Vagina (tissue), 2 donors: ENCODE measurements around the gene TASP1. TPM values are rescaled to one million over a fixed set of nuclear protein-coding genes. Genes with fewer than 3 reads are reported as not detected.
"Not testable (repeated sequence)": the region's sequence is repeated elsewhere in the genome, so short reads cannot be mapped to it uniquely, and the experiment has no call there.

Source experiments
- DNase-seq, 2 donors: peaks; one replicate each; pipeline ENCODE4 v3.0.0-alpha.2; 2017; ENCODE audit errors: extremely low spot score in 2 of 2
- H3K27ac ChIP-seq: fragments of 200-600 bp; sonication (generic); one replicate; pipeline ENCODE4 v1.5.1; 2019
- H3K27me3 ChIP-seq: fragments of 200-600 bp; sonication (generic); one replicate; pipeline ENCODE4 v1.5.1; 2019
- H3K36me3 ChIP-seq, 2 donors: fragments of 200-600 bp; sonication (generic); one replicate each; pipeline ENCODE4 v1.5.1; 2017 to 2019
- H3K4me1 ChIP-seq: fragments of 200-600 bp; sonication (generic); one replicate; pipeline ENCODE4 v1.5.1; 2019
- H3K4me3 ChIP-seq, 2 donors: fragments of 200-600 bp; sonication (generic); 1 replicate in 1 of 2; 2 replicates in 1 of 2; pipeline ENCODE4 v1.5.1; 2016 to 2019
- H3K9me3 ChIP-seq: fragments of 200-600 bp; sonication (generic); one replicate; pipeline ENCODE4 v1.5.1; 2019
- POLR2A ChIP-seq, 2 donors: fragments of 450-650 bp; IDR thresholded peaks; one replicate each; pipeline ENCODE4 v1.6.1; 2017; ENCODE audit warnings: antibody characterized with exemption in 2 of 2, mild to moderate bottlenecking in 2 of 2, moderate library complexity in 2 of 2
- POLR2AphosphoS5 ChIP-seq, 2 donors: sonication (generic); formaldehyde crosslinking; IDR thresholded peaks; one replicate each; pipeline ENCODE4 v1.9.0; 2017; ENCODE audit warnings: antibody characterized with exemption in 2 of 2, mild to moderate bottlenecking in 2 of 2, low read depth in 1 of 2; ENCODE audit not compliant: insufficient read depth in 1 of 2
- intact Hi-C: fragments of 100-400 bp; cut with DNase I; formaldehyde crosslinking; loops from one replicate; pipeline ENCODE4 v1.15.1; 2023
- total RNA-seq: library from RNA; depleted of rRNA; stranded (reverse); fragments of >200 nt; gene quantifications from one replicate; pipeline ENCODE4 v1.2.3, GENCODE V29; 2016
- TF ChIP-seq, protein P1 (sequence below), 3 experiments: fragments of 450-650 bp in 2 of 3; fragments of 200-600 bp in 1 of 3; sonication (generic) in 1 of 3; IDR thresholded peaks; one replicate each; pipeline ENCODE4 v1.5.1; 2017 to 2019; ENCODE audit warnings: antibody characterized with exemption in 3 of 3, mild to moderate bottlenecking in 2 of 3, moderate library complexity in 2 of 3

Gene TASP1
- total RNA-seq, 1 donor from 2014 or later = 12.5 TPM

DNA sequence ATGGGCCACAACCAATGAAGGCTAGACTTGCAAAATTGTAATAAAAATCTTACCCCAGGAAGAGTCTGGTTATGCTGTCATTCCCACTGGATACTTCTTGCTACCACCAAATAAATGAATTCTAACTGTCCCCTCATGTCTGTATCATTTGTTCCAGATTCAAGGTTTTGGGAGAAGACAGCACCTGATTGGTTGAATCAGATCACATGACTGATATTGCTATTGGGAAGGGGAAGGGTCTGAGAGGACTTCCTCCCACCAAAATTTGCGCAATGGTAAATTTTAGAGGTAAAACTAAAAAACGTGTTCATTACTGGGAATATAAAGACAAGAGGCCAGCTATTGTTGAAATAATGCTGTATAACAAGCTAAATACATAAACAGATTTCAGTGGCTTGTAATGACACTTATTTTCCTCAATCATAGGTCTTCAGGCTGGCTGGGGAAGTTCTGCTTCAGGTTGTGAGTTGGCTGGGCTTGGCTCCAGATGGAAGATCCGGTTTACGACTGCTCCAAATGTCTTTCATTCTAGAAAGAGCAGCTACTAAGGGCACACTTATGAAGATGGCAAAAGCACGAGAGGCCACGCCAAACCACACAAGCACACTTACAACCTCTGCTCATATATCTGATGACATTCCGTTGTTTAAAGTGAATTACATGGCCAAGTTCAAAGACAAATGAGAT, 27.1 kb upstream of the TASP1 start:
- H3K27ac ChIP-seq = no peak overlapping the region
- no peak for DNase-seq
- no peaks in the 10 kb centered on the region for H3K36me3 ChIP-seq
- peaks cover 1% of the 10 kb centered on the region for H3K4me1 ChIP-seq
- H3K9me3 ChIP-seq = no peaks in the 10 kb centered on the region
- H3K27me3 ChIP-seq = no peaks in the 10 kb centered on the region
- no peak overlapping the region for H3K4me3 ChIP-seq
- TF ChIP-seq POLR2A (IDR thresholded peaks at IDR 0.05) = no peak
- TF ChIP-seq, protein P1, sequence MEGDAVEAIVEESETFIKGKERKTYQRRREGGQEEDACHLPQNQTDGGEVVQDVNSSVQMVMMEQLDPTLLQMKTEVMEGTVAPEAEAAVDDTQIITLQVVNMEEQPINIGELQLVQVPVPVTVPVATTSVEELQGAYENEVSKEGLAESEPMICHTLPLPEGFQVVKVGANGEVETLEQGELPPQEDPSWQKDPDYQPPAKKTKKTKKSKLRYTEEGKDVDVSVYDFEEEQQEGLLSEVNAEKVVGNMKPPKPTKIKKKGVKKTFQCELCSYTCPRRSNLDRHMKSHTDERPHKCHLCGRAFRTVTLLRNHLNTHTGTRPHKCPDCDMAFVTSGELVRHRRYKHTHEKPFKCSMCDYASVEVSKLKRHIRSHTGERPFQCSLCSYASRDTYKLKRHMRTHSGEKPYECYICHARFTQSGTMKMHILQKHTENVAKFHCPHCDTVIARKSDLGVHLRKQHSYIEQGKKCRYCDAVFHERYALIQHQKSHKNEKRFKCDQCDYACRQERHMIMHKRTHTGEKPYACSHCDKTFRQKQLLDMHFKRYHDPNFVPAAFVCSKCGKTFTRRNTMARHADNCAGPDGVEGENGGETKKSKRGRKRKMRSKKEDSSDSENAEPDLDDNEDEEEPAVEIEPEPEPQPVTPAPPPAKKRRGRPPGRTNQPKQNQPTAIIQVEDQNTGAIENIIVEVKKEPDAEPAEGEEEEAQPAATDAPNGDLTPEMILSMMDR (IDR thresholded peaks at IDR 0.05) = no peak
- TF ChIP-seq POLR2AphosphoS5 (IDR thresholded peaks at IDR 0.05; ENCODE audit: insufficient read depth in 1 of 2, low read depth in 1 of 2) = no peak
- intact Hi-C loops = no loop called here

DNA sequence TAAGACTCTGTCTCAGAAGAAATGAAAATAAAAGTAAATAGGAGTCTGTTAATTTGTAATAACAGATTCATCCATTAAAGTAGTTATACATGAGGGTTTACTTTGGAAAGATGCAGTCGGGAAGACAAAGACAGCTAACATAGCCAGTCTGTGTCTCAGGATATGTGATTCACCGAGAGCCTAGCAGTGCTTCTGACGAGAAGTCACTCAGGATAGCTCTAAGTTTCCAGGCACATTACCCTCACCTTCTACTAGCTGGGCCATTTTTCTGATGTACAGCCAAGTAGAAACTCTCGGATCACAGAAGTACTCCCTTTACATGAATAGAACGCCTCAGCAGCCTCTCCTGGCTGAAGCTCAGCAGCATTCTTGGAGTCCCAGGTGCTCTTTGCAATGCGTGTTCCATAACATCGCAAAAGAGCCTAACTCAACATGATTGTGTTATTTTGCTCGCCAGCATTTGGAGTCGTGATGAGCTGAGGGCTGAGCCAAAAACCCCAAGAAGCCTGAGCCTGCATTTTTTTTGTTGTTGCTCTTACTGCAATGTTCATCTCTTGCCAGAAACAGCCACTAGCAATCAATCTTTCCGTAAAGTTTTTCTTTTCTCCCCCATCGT, 22.4 kb upstream of the TASP1 start:
- Histone ChIP-seq H3K27me3 (no peaks in the 10 kb centered on the region), H3K36me3 (no peaks in the 10 kb centered on the region), H3K27ac (no peak overlapping the region), H3K4me3 (peak overlapping the region in 1 of 2 donors; percentile 13), H3K4me1 (no peaks in the 10 kb centered on the region), H3K9me3 (no peaks in the 10 kb centered on the region)
- no peak for DNase-seq
- intact Hi-C loops = no loop called here
- no peak for TF ChIP-seq POLR2AphosphoS5 (IDR thresholded peaks at IDR 0.05; ENCODE audit: insufficient read depth in 1 of 2, low read depth in 1 of 2)

DNA sequence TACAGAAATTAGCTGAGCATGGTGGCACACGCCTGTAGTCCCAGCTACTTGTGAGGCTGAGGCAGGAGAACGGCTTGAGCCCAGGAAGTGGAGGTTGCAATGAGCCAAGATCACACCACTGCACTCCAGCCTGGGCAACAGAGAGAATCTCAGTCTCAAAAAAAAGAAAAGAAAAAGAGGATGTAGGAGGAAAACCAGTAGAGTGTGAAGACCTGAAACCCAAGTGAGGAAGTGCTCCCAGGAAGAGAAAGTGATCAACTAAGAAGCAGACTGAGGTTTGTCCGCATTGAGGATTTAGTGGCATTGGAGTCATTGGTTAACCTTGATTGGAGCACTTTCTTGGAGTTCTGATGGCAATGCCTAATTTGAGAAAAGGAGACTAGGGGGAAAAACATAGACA, 20.6 kb upstream of the TASP1 start:
- H3K9me3 ChIP-seq = no peaks in the 10 kb centered on the region
- no peak for DNase-seq
- H3K27ac ChIP-seq = no peak overlapping the region
- no peak for TF ChIP-seq POLR2A (IDR thresholded peaks at IDR 0.05)
- no peaks in the 10 kb centered on the region for H3K36me3 ChIP-seq
- intact Hi-C loops = no loop called here
- H3K27me3 ChIP-seq = no peaks in the 10 kb centered on the region
- H3K4me1 ChIP-seq = no peaks in the 10 kb centered on the region
- no peak overlapping the region for H3K4me3 ChIP-seq

DNA sequence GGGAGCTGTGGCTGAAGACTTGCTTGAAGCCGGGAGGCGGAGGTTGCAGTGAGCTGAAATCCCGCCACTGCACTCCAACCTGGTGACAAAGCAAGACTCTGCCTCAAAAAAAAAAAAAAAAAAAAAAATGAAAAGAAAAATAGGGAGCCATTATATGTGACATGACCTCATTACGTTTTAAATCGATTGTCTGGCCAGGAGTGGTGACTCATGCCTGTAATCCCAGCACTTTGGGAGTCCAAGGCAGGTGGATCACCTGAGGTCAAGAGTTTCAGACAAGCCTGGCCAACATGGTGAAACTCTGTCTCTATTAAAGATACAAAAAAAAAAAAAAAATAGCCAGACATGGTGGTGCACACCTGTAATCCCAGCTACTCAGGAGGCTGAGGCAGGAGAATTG, 19.3 kb upstream of the TASP1 start:
- H3K4me1 ChIP-seq, intact Hi-C loops, H3K27me3 ChIP-seq, H3K4me3 ChIP-seq, H3K36me3 ChIP-seq, H3K27ac ChIP-seq, H3K9me3 ChIP-seq, DNase-seq: not testable (repeated sequence)

DNA sequence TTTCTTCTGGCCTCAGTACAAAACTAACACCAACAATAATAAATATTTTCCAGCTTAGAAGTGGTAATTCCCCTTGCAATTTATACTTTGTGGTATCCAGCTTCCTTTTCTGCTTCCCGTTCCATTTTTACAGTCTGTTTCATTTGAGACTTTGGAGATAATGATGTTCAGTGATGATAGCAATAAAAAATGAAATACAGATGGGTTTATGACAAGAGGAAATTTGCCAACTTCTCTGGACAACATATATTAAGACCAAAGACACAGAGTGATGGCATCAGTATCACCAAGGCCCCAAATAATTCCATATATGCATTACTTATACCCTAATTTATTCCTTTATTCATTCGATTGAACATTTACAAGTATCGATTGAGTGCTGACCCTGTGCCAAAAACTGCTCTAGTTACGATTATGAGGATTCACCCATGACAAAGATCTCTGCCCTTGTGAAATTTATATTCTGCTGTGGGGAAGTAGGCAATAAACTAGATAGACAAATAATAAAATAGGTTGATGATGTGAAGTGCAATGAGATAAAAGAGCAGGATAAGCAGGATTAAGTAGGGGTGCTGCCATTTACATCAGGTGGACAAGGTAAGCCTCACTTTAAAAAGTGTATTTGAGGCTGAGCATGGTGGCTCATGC, 18.1 kb upstream of the TASP1 start:
- Histone ChIP-seq H3K4me3 (no peak overlapping the region), H3K36me3 (no peaks in the 10 kb centered on the region), H3K9me3 (no peaks in the 10 kb centered on the region), H3K27ac (no peak overlapping the region), H3K4me1 (peaks cover 7% of the 10 kb centered on the region), H3K27me3 (no peaks in the 10 kb centered on the region)
- no peak for DNase-seq
- TF ChIP-seq POLR2AphosphoS5 (IDR thresholded peaks at IDR 0.05; ENCODE audit: insufficient read depth in 1 of 2, low read depth in 1 of 2) (no peak), POLR2A (IDR thresholded peaks at IDR 0.05) (no peak)
- TF ChIP-seq, protein P1 (IDR thresholded peaks at IDR 0.05) = no peak
- intact Hi-C loops = no loop called here

DNA sequence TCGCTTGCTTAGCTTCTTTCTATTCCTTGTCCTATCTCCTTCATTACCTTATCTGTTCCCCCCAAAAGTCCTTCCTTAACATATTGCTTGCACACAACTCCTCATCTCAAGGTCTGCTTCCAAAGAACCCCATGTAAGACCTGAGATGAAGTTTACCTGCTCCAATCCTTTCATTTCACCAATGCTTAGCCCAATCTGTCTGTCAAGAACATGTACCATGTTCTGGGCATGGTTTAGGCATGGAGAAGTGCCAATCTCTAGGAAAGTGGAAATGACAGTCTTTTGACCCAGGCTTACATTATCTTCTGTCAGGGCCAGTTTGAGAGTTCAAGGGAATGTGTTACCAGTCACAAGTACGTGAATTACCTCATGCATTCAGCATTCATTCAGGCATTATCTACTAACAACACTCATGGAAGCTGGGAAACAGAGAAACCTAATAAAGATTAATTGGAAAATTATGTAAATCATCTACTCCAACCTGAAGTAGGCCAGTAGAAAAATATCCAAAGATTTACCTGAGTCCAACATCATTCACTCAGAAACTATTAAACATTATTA, 15.8 kb upstream of the TASP1 start:
- H3K36me3 ChIP-seq = no peaks in the 10 kb centered on the region
- H3K4me3 ChIP-seq = no peak overlapping the region
- no peak overlapping the region for H3K27ac ChIP-seq
- DNase-seq = no peak
- H3K4me1 ChIP-seq = peaks cover 7% of the 10 kb centered on the region
- H3K27me3 ChIP-seq = no peaks in the 10 kb centered on the region
- H3K9me3 ChIP-seq = no peaks in the 10 kb centered on the region
- intact Hi-C loops = no loop called here
- TF ChIP-seq POLR2AphosphoS5 (IDR thresholded peaks at IDR 0.05; ENCODE audit: insufficient read depth in 1 of 2, low read depth in 1 of 2) (no peak), POLR2A (IDR thresholded peaks at IDR 0.05) (no peak)
- TF ChIP-seq, protein P1 (IDR thresholded peaks at IDR 0.05) = no peak
